ENCODE results near the gene FYB1.
"Not testable (repeated sequence)": the region's sequence is repeated elsewhere in the genome, so short reads cannot be mapped to it uniquely, and the experiment has no call there.

The FYB1 gene

DNA sequence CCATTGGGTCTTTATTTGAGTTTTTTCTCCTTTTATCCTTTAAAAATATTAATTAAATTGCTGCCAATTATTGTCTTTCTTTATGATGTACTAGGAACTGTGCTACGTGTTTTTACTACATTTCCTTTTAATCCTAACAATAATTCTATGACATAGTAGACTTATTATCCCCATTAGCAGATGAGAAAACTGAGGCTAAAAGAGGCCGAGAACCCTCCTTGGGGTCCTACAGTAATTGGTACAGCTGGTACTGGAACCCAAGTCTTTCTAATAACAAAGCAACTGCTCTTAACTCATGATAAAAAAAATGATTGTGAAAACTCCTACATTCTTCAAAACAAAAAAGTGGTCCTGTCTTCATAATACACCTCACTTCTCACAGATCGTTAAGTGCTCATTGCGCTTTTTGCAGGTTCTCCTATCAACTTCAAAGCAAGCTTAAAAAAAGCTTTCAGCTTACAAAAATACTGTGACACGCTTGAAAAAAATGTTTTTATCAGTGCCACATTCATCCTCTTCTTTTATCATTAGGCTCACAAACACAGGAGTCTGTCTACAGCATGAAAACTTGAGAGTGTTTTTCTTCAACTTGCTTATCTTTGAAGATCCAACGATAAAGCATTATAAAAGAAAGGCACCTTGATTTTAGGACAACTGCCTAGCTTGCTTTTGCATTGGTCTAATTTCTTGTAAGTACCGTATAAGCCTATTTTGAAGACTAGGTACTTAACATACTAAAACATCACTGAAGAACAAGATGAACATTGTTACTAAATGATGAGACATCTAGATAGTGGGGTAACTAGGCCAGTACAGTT lies 32.4 kb downstream of the FYB1 start:
- DNase-seq (ENCODE audit: low spot score), result no peak

DNA sequence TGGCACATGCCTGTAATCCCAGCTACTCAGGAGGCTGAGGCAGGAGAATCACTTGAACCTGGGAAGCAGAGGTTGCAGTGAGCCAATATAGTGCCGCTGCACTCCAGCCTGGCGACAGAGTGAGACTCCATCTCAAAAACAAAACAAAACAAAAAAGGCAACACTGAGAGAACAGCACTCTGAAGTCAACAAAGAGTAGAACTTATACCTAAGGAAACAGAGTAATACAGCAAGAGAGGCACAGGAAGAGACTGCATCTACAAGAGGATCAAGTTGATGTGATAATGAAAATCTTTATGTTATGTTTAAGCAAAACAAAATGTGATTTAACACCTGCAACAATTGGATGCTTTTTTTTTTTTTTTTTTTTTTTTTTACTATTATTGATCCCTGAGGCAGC lies 33.1 kb downstream of the FYB1 start:
- no peak for DNase-seq (ENCODE audit: low spot score)

DNA sequence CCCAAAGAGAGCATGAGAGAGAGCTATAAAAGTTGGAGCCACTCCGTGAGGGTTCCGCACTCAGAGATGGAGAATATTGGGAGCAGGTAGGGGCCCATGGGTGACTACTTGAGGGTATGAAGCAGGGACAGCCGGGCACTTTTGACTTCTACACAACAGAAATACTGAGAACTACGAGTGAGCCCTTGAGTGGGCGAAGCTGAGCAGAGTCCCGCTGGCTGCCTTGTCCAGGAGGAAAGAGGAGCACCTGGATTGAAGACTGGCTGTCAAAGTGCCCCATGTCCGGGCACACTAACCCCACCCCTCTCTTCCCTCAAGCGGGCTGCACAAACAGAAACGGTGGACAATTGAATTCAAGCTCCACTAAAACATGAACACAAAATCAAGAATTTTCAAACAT lies 33.6 kb downstream of the FYB1 start:
- DNase-seq (ENCODE audit: low spot score), result no peak

DNA sequence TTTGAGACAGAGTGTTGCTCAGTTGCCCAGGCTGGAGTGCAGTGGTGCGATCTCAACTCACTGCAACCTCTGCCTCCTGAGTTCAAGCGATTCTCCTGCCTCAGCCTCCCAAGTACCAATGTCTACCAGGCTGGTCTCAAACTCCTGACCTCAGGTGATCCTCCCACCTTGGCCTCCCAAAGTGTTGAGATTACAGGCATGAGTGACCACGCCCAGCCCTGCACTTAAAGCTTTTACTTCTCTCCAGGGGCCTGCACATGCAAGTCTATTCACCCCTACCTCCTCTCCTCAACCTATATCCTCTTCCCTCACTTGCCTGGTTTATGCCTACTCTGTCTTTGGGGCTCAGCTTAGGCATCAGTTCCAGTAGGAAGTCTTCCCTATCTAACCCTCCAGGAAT lies 39.8 kb downstream of the FYB1 start:
- not testable (repeated sequence) for DNase-seq (ENCODE audit: low spot score)

DNA sequence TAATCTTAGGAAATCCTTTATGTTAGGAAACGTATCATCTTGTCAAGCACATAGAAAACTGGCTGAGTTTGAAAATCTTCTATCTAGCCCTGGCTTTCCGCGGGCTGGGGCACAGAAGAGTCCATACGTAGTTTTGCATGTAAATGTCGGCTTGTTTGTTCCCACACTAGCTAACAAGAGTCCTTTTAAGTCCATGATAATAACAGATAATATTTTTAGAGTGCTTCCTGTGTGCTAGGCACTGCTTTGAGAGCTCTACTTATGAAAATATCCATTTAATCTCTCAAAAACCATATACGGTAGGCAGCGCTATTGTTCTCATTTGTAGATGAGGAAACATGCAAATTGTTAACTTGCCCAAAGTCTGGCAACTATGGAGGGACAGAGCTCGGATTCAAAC lies 40.5 kb downstream of the FYB1 start:
- DNase-seq (ENCODE audit: low spot score), result no peak

DNA sequence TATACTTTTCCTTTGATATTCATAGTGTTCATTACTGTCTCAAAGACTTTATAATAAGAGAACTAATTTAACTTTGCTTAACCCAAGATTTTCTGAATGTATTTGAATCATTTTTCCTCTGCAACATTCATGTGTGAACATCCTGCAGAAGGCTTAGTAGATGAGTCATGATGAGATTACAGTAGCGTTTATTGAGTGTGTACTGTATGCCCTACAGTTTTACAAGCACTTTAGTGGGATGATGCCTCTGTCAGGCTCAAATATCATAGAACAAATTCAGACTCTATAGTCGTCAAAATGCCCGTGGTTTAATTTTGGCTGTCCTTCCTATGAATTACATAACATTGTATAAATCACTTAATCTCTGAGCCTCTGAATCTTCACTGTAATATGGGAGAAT lies 41.2 kb downstream of the FYB1 start:
- no peak for DNase-seq (ENCODE audit: low spot score)

DNA sequence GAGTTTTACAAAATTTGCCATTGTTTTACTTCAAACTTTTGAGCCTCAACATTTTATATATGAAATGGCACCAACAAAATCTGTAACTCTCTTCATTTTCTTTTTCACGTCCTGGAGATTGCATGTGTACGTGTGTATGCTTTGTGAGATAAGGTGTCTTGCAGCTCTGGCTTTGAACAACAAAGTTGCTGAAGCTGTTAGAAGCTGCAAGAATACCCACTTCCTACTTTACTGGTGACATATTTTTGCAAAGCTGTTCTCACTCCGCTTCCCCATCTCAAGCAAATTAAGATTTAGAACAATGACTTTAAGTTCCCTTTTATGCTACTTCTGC lies 41.8 kb downstream of the FYB1 start:
- no peak for DNase-seq (ENCODE audit: low spot score)

DNA sequence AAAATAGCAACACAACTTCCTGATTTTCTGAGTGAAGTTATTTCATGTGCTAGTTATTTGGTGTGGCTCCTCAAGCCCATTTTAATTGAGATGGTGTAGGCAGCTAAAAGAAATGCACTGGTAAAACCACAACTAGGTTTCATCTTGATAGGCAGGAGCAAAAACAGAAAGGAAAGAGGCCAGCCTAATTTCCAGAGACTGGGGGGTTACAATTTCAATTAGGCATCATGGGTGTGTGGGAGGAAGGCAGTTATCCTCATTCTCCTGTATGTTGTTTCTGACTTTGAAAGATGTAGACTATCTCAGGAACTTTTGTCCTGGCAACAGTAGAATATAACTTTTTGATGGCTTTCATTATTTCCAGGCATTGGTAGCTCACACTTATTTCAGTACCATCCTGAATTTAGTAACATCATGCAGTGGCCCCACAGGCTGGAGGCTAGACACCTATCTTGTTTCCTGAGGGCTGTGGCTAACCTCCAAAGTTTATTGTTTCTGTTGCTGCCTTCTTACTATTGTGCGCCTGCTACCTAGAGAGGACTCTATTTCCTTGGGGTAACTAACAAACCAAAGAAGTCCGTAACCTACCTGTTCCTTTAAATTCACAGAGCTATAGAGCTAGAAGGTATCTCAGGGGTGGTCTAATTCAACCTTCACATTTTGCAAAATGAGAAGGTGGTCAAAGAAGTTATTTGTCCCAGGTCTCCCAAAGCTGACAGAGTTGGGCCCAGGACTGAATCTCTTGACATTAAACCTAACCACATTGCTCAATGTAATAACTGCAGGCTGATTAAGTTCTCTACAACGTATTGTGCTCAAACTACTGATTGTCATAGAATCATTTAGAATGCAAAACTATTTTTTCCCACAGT lies 42.4 kb downstream of the FYB1 start:
- no peak for DNase-seq (ENCODE audit: low spot score)

DNA sequence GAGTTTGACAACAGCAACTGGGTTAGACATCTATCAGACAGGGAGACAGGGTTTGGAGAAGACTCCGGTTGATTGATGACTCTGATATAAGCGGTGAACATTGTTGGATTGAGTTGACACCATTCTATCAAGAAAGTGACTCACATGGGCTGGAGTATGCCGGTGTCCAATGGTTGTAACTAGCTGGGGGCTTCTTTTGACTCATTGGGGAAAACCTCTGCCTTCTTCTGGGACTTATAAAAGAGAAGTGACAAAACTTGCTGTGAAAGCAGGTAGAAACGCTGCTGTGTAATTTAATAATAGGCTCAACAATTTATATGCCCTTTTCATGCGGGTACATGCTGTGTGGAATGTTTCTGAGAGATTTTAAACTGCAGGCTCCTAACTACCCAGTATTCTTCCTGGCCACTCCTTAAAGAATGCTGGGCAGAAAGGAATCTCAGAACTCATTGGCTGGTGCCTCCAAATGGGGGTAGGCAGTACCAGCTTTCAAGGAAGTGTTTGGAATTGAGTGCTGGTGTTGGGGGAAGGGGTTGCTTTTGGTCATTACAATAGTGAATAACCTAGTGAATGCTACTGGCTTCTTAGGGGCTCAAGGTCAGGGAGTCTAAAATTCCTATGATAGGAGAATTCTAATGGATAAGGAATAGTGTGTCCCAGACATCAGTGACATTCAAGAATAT lies 43.9 kb downstream of the FYB1 start:
- DNase-seq (ENCODE audit: low spot score), result no peak

DNA sequence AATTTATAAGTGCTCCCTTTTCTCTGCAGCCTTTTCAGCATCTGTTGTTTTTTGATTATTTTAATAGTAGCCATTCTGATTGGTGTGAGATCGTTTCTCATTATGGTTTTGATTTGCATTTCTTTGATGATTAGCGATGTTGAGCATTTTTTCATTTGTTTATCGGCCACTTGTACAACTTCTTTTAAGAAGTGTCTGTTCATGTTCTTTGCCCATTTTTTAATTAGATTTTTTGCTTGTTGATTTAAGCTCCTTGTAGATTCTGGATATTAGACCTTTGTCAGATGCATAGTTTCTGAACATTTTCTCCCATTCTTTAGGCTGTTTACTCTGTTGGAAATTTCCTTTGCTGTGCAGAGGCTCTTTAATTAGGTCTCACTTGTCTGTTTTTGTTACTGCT lies 46.3 kb downstream of the FYB1 start:
- no peak for DNase-seq (ENCODE audit: low spot score)

DNA sequence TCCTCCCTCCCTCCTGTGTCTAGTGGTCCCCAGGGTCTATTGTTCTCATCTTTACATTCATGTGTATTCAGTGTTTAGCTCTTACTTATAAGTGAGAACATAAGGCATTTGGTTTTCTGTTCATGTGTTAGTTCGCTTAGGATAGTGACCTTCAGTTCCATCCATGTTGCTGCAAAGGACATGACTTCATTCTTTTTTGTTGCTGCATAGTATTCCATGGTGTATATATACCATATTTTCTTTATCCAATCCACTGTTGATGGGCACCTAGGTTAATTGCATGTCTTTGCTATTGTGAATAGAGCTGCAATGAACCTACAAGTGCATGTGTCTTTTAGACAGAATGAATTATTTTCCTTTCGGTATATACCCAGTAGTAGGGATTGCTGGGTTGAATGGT lies 46.8 kb downstream of the FYB1 start:
- no peak for DNase-seq (ENCODE audit: low spot score)

DNA sequence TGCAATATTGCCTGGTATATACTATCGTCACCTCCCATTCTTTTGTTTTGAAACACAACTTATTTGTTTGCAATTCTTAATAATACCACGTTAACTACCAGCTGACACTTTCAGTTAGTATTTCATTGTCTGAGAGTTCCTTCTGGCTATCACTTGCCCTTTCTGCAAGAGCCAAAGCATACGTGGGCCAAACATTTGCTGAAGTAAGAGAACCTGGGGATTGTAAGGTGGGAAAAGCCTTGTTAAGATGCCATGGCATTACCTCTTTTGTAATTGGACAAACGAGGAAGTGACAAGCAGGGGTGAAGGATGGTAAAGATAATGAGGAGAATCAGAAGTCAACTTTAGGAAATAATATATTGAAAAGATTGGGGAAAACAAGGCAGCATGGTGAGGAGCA lies 47.7 kb downstream of the FYB1 start:
- DNase-seq (ENCODE audit: low spot score), result no peak

DNA sequence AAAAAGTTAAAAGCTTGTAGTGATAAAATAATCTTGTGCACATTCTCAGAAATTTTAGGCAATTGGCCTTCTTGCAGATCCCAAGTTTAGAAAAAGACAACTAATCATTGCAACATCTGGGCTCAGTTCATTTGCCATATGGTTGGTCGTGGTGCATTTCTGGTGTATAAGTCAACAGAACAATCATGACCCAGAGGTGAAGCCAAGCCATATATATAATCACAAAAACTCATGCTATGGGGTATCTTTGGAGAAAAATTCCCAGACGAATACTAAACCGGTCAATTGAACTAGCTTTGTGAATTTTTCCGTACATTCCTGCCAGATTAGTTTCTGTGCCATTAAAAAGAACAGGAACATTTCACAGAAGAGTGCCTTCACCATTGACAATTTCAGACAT lies 50.3 kb downstream of the FYB1 start:
- DNase-seq (ENCODE audit: low spot score), result no peak

DNA sequence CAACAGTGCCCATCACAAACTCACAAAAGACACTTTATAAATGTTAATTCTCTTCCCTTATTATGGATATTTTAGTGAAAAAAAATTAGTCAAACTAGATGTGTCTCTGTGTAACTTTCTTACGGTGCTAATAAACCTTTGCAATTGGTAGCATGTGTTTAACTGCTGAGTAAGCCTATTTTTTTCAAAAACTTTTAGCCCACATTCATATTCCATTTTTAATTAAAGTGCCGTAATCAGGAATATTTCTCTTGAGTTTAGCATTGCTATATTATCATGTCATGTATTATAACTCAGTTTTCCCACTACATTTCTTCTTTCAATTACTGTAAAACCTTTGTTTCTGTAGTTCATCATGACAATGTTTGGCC lies 51.4 kb downstream of the FYB1 start:
- no peak for DNase-seq (ENCODE audit: low spot score)

DNA sequence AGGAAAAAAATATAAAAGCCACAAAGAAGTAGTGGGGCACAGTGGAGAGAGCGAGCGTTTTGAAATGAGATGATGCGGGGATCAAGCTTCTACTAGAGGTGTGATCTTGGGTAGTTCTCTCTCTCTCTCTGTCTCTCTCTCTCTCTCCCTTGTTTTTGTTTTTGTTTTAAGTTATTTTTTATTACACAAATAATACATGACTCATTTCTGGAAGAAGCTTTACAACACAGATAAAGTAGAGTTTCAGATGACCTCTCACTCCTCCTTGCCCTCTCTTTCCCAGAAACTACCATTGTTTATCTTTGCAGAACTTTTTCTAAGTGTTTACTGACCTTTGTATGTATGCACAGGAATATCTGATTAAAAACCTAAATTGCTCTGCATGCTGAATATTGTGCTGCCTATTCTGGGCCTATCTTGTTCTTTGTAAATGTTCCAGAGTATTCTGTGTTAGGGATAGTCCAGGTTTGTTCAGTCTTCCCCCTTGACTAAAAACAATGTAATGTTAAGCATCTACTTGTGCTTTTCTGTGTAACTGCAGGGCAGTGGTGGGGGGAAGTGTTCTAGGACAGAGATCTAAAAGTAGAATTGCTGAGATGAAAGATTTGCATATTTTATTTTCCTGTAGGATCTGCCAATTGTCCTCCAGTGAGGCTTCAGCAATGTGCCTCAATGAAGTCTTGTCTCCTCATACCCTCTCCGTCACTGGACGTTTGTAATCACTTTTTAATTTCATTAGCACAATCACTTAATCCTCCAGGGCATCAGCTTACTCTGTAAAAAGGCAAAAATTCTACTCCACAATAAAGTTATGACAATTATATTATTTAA lies 52.0 kb downstream of the FYB1 start:
- DNase-seq (ENCODE audit: low spot score), result no peak

DNA sequence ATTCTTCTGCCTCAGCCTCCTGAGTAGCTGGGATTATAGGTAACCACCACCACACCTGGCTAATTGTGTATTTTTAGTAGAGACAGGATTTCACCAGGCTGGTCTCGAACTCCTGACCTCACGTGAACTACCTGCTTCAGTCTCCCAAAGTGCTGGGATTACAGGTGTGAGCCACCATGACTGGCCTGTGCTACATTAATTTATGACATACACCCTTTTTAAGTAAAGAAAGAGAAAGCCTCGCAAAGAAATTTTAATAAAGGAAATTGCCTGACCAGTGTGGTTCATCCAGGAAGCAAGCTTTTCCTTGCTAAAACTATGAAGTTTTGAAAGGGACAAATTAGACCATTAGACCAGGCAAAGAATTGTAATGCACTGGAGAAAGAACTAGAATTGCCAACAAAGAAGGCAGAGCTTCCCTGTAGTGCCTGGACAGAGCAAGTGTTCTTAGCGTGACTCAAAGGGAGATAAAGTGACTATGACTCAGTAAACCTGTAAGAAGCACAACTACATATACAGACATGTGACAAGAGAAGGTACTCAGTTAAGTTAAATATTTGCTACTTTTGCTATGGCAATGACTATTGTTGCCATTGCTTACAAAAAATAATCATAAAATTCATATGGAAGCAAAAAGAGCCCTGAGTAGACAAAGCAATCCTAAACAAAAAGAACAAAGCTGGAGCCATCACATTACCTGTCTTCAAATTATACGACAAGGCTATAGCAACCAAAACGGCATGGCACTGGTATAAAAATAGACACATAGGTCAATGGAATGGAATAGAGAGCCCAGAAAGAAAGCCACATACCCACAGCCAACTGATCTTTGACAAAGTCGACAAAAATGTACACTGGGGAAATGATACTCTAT lies 54.6 kb downstream of the FYB1 start:
- DNase-seq (ENCODE audit: low spot score), result no peak

DNA sequence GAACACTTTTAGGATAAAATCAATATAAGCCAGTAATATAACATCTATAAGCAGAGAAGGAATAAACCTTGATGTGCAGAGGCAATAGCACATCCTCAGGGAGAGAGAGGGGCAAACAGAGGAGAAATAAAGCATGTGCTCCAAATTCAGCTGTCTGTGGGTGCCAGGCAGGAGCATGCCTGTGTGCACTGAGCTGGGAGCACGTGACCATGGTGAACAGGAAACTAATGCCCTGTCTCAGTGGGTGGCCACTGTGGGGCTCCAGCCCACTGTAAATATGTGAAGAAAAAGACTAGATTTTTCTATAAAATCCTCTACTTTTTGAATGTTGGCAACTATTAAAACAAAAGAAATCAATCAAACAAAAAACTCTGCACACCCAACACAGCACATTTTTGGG lies 55.3 kb downstream of the FYB1 start:
- no peak for DNase-seq (ENCODE audit: low spot score)

DNA sequence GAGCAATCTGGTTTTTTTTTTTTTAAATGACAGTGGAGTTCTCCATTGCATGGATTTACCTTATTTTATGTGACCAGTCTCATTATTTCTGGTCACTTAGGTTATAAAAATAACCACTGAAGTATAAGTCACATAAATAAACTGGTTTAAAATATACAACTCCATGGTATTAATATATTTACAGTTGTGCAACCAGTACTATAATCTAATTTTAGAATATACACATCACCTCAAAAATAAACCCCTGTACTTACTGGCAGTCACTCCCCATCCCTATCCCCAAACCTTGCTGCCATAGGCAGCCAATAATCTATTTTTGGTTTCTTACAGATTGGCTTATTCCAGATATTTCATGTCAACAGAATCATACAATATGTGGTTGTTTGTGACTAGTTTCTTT lies 57.8 kb downstream of the FYB1 start:
- no peak for DNase-seq (ENCODE audit: low spot score)

DNA sequence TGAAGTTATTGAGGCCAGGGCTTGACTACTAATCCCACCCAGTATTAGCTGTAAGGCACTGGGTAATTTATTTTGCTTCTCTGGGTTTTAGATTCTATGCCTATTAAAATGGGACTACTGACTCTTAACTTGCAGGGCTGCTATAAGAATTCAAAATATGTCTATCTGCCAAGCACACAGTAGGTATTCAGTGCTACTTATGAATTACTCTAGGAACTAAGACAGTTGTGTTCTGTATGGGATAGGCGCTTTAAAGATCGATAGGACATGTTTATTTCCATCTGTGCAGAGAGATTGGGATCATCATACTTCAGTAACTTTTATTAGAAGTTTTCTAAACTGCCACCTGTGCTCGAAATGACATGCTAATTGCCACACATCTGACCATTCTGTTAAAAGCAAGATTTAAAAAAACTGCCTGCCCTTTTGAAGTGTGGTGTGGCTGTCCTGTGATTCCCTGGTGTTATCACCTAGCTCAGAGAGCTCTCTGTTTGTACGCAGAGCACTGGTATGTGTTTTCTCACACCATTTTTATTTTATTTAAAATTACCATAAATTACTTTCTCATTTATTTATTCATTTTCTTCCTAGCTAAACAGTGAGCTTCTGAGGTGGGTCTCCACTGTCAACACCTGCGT lies 58.7 kb downstream of the FYB1 start:
- no peak for DNase-seq (ENCODE audit: low spot score)

DNA sequence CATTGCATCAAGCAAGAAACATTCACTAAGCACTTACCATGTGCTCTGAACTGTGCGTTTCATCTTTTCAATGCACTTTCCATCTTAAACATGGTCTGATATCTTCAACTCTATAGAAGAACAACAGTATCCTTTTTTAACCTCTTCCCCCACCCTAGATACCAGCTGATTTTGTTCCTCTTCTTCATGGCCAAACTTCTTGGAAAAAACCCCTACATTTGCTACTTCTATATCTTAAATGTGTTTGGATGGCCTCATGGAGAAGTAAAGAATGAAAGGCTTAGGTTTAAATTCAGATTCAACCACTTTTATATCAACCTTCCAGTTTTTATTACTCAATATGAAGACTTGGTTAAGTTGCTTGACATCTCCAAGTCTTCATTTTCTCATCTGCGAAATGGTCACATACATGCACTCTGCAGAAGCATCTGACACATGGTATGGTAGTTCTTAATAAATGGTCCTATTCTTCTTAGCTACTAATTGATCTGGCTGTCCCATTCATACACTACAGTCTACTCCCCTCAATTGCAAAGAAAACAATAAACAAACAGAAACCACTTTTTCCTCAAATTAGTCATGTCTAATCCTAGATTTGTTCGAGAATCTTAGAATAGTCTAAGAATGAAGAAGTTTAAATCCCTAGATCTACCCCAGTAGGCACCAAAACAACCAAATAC lies 59.4 kb downstream of the FYB1 start:
- DNase-seq (ENCODE audit: low spot score), result no peak

Measured in SW480 (cell line).